COLO668 (cell line): ENCODE data around the gene CD81.

Experiments used
- DNase-seq: peaks from one replicate; lab custom pipeline; 2025; ENCODE audit not compliant: unreplicated experiment; lab: John Stamatoyannopoulos, UW

The CD81 gene

GRCh38 chr11:2434506-2435255 is 57.6 kb downstream of the CD81 start:
- DNase-seq = no peak

- no peak for DNase-seq
Observed at GRCh38 chr11:2435288-2436012, 58.3 kb downstream of the CD81 start.

- DNase-seq = no peak
Observed at GRCh38 chr11:2436013-2436520, 59.0 kb downstream of the CD81 start.

- no peak for DNase-seq
Observed at GRCh38 chr11:2436521-2437031, 59.5 kb downstream of the CD81 start.

GRCh38 chr11:2437516-2437915 is 60.4 kb downstream of the CD81 start:
- DNase-seq = no peak

GRCh38 chr11:2439820-2440219 is 62.7 kb downstream of the CD81 start:
- no peak for DNase-seq

GRCh38 chr11:2440646-2441045 is 63.5 kb downstream of the CD81 start:
- DNase-seq = no peak

GRCh38 chr11:2441171-2441570 is 64.1 kb downstream of the CD81 start:
- no peak for DNase-seq

- DNase-seq = no peak
Observed at GRCh38 chr11:2442589-2442988, 65.5 kb downstream of the CD81 start.

- DNase-seq = no peak
Observed at GRCh38 chr11:2443406-2443805, 66.3 kb downstream of the CD81 start.

- DNase-seq = no peak
Observed at GRCh38 chr11:2443881-2444820, 67.0 kb downstream of the CD81 start, which contains the start of gene TRPM5. TRPM5 (minus strand) TSS chr11:2444514; CDS start chr11:2423036, 21,478 bp downstream.

GRCh38 chr11:2444821-2445745 is 68.0 kb downstream of the CD81 start, which contains the start of gene KCNQ1:
KCNQ1 (plus strand) TSS chr11:2445008; CDS start chr11:2445099, 91 bp downstream.
- DNase-seq = peak; percentile 11

GRCh38 chr11:2445746-2446551 is 68.8 kb downstream of the CD81 start:
- no peak for DNase-seq

- no peak for DNase-seq
Observed at GRCh38 chr11:2446590-2447252, 69.6 kb downstream of the CD81 start.
